Subcutaneous adipose tissue (tissue), 4 donors: ENCODE results near the gene RAPGEF4. TPM values are rescaled to one million over a fixed set of nuclear protein-coding genes. Genes with fewer than 3 reads are reported as not detected.

Experiments
- CTCF ChIP-seq: fragments of 450-650 bp; IDR thresholded peaks from one replicate; pipeline ENCODE4 v1.5.1; 2016; ENCODE audit warnings: low read depth, mild to moderate bottlenecking, control low read depth, antibody characterized with exemption, moderate library complexity
- total RNA-seq, 4 donors: library from RNA; depleted of rRNA; stranded (reverse); fragments of >200 nt; gene quantifications; one replicate each; pipeline ENCODE4 v1.1.0, GENCODE V29; 2016

Gene RAPGEF4
- total RNA-seq, 4 donors from 2014 or later = 7.0 to 15.0 (median 11.2) TPM

GRCh38 chr2:173058673-173059072 lies 323.0 kb downstream of the RAPGEF4 start:
- TF ChIP-seq CTCF = no peak

- TF ChIP-seq CTCF = no peak
Measured at GRCh38 chr2:173059292-173059691, 323.6 kb downstream of the RAPGEF4 start.

- no peak for TF ChIP-seq CTCF
Measured at GRCh38 chr2:173059971-173060461, 324.4 kb downstream of the RAPGEF4 start.

- no peak for TF ChIP-seq CTCF
Measured at GRCh38 chr2:173062801-173063200, 327.2 kb downstream of the RAPGEF4 start.

- no peak for TF ChIP-seq CTCF
Measured at GRCh38 chr2:173064151-173064805, 328.6 kb downstream of the RAPGEF4 start.

- no peak for TF ChIP-seq CTCF
Measured at GRCh38 chr2:173066887-173067676, 331.4 kb downstream of the RAPGEF4 start.

- TF ChIP-seq CTCF = no peak
Measured at GRCh38 chr2:173075056-173075780, 339.6 kb downstream of the RAPGEF4 start.
